NAMALWA (cell line): ENCODE data around the gene LOXL1.

Experiments used
- DNase-seq: peaks from one replicate; pipeline ENCODE4 v3.0.0-alpha.2; 2015; ENCODE audit warnings: low spot score

LOXL1 gene

DNA sequence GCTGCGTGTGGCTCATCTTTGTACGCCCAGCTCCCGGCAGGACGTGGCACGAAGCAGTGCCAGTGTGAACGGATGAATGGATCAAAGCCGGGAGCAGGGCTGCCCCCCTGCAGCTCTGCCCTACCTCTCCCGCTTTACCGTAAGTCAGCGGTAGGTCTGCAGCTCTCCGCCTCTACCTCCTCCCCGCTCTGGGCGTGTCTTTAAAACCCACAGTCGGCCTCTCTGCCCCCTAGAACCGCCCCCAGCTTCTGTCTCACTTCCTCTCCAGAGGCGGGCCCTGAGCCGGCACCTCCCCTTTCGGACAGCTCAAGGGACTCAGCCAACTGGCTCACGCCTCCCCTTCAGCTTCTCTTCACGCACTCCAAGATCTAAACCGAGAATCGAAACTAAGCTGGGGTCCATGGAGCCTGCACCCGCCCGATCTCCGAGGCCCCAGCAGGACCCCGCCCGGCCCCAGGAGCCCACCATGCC is 68.2 kb downstream of the LOXL1 start, which contains the start of gene PML:
PML (plus strand) TSS at position 304 of the 471 bp plus-strand sequence; CDS start at position 401, 97 bp downstream.
- peak; percentile 98 for DNase-seq

DNA sequence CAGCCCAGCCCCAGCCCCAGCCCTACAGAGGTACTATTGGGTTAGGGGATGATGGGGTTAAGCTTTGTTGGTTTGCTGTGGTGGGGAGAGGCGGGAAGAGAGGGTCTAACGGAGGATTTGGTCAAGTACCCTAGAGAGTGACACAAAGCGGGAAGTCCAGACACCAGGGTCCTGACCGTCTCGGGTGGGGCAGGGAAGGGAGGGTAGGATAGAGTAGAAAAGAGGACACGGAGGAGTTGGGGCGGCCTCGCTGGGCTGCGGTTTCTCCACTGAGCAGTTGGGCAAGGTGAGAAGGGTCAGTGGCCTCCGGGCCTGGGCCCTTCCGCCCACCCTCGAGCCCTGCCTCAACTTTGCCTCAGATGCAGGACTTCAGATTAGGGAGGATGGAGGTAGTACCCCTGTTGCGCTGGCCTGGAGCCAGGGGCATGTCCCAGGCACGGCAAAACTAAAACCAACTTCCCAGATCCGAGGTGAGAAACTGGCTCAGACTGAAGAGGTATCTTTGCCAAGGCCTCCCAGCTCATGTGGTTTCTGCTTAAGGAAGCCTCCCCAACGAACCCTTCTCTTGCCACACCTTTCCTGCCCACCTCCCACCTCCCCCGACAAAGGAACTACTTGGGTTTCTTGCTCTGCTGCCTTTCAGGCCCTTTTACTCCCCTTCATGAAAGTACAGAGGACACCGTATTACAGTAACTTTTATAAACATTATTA is 68.8 kb downstream of the LOXL1 start:
- DNase-seq, result peak; percentile 38

DNA sequence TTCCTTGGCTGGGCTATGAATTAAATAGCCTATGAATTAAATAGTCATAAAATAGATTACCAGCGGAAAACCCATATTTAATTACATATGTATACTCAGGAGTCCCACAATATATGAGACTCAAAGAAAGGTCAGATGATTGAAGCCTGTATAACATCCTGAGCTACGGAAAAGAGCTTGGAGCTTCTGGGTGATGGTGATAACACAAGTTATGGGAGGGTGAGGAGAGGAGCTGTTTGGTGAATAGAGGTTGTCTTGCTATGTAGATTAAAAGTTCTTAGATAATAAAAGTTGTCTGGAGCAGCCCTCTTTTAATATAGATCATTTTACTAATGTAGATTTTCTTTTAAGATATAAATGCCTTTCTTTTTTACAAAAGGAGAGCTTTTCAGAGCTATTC is 70.0 kb downstream of the LOXL1 start:
- DNase-seq, result no peak

DNA sequence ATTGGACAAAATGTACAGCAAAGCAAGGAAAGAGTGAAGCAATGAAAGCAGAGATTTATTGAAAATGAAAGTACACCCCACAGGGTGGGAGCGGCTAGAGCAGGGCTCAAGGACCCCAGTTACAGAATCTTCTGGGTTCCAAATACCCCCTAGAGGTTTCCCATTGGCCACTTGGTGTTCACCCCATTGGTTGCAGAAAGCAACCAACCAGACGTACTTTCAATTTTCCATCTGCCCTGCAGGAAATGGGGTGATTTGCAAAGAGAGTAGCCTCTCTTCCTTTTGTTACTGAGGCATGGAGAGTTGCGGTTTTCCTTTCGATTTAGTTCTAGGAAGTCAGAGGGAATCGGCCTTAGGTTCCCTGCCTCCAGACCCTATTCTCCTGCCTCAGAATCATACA is 70.7 kb downstream of the LOXL1 start:
- DNase-seq, result peak; percentile 78

DNA sequence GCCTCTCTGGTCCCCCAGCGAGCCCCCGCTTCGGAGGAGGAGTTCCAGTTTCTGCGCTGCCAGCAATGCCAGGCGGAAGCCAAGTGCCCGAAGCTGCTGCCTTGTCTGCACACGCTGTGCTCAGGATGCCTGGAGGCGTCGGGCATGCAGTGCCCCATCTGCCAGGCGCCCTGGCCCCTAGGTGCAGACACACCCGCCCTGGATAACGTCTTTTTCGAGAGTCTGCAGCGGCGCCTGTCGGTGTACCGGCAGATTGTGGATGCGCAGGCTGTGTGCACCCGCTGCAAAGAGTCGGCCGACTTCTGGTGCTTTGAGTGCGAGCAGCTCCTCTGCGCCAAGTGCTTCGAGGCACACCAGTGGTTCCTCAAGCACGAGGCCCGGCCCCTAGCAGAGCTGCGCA is 71.7 kb downstream of the LOXL1 start:
- DNase-seq, result no peak
